WERI-Rb-1 (cell line): ENCODE data around the gene BCKDHB.

ENCODE experiments used
- DNase-seq: peaks from one replicate; pipeline ENCODE4 v3.0.0-alpha.2; 2020
- H3K27ac ChIP-seq: fragments of 250-450 bp; sonication (Bioruptor Pico); 2 replicates; pipeline ENCODE4 v1.5.1; 2020; ENCODE audit warnings: mild to moderate bottlenecking, moderate library complexity
- H3K27me3 ChIP-seq: fragments of 250-450 bp; sonication (Bioruptor Pico); 2 replicates; pipeline ENCODE4 v1.5.1; 2021; ENCODE audit warnings: mild to moderate bottlenecking, low read depth, moderate library complexity; ENCODE audit not compliant: insufficient read depth, severe bottlenecking
- H3K36me3 ChIP-seq: fragments of 250-450 bp; sonication (Bioruptor Pico); 2 replicates; pipeline ENCODE4 v1.5.1; 2020; ENCODE audit warnings: mild to moderate bottlenecking, moderate library complexity
- H3K4me3 ChIP-seq: 2 replicates; pipeline ENCODE4 v1.5.1; 2011; ENCODE audit warnings: low read depth, mild to moderate bottlenecking, control low read depth, low read length
- H3K9me3 ChIP-seq: fragments of 250-450 bp; sonication (Bioruptor Pico); 2 replicates; pipeline ENCODE4 v1.5.1; 2021; ENCODE audit warnings: mild to moderate bottlenecking, moderate library complexity; ENCODE audit not compliant: severe bottlenecking
- TF ChIP-seq, protein P1 (sequence below): IDR thresholded peaks from 2 replicates; pipeline ENCODE4 v1.5.1; 2011; ENCODE audit warnings: low read depth, mild to moderate bottlenecking, control low read depth, inconsistent platforms, low read length

Gene BCKDHB

DNA sequence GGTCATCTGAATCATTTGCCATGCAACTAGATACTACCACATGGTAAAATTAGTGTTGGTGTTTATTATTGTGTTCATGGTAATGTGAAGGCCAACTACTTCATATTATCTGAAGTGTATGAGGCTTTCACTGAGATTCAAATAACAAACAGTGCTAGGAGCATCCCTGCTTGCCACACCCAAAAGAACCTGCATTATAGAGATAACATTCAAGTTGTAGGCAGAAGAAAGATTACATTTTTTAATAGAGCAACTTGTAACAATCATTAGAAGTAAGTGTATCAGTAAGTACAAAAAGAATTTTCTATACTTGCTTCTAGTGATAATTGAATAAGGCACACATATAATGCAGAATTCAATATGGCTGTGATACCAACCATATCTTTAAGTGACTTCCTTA lies 49.8 kb downstream of the BCKDHB start:
- no peak for DNase-seq
- Histone ChIP-seq H3K27me3 (no peaks in the 10 kb centered on the region), H3K4me3 (no peak overlapping the region), H3K27ac (no peak overlapping the region), H3K9me3 (no peaks in the 10 kb centered on the region), H3K36me3 (no peaks in the 10 kb centered on the region)
- TF ChIP-seq, protein P1, sequence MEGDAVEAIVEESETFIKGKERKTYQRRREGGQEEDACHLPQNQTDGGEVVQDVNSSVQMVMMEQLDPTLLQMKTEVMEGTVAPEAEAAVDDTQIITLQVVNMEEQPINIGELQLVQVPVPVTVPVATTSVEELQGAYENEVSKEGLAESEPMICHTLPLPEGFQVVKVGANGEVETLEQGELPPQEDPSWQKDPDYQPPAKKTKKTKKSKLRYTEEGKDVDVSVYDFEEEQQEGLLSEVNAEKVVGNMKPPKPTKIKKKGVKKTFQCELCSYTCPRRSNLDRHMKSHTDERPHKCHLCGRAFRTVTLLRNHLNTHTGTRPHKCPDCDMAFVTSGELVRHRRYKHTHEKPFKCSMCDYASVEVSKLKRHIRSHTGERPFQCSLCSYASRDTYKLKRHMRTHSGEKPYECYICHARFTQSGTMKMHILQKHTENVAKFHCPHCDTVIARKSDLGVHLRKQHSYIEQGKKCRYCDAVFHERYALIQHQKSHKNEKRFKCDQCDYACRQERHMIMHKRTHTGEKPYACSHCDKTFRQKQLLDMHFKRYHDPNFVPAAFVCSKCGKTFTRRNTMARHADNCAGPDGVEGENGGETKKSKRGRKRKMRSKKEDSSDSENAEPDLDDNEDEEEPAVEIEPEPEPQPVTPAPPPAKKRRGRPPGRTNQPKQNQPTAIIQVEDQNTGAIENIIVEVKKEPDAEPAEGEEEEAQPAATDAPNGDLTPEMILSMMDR = no peak

DNA sequence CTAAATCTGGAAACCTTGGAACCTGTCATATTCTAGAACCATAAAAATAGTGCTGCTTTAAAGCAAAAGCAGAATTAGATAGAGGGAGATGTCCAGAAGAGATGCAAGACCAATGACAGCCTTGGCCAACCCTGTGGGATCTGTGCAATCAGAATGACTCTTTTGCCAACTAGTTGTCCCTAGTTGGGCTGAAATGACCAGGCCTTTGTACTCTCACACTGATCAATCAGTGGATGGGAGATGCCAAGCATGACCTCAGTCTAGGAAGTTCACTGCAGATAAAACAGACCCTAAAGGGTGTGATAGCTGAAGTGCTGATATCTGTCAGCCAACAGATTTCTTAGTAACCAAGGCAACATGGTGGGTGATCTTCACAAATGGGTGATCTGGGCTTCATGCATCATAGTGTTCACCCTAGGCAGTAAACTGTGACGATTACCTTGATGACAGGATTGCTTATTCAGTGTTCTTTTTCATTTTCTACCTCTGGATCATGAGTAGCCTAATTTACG lies 52.1 kb downstream of the BCKDHB start:
- H3K4me3 ChIP-seq = no peak overlapping the region
- no peak overlapping the region for H3K27ac ChIP-seq
- DNase-seq = no peak
- TF ChIP-seq, protein P1 = no peak
- no peaks in the 10 kb centered on the region for H3K9me3 ChIP-seq
- no peaks in the 10 kb centered on the region for H3K36me3 ChIP-seq
- no peaks in the 10 kb centered on the region for H3K27me3 ChIP-seq

DNA sequence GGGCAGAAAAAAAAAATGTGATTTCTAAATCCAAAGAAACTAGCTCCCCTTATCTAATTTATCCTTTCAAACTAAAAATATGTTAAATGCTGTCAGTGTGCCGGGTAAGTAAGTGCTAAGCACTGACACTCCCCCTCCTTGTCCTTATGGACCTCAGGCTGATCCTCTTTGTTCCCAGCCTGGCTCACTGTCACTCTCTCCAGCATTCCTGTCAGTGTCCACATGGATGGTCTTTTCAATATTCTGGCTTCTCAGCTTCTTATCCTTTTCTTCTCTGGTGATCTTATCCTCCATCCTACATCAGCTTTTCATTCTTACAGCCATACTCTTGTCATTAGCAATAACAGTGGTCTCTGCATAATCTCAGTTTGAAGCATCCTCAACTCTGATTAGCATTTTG lies 55.0 kb downstream of the BCKDHB start:
- H3K36me3 ChIP-seq = no peaks in the 10 kb centered on the region
- DNase-seq = peak; percentile 57
- TF ChIP-seq, protein P1 = no peak
- no peaks in the 10 kb centered on the region for H3K27me3 ChIP-seq
- no peaks in the 10 kb centered on the region for H3K9me3 ChIP-seq
- H3K27ac ChIP-seq = no peak overlapping the region
- H3K4me3 ChIP-seq = no peak overlapping the region

DNA sequence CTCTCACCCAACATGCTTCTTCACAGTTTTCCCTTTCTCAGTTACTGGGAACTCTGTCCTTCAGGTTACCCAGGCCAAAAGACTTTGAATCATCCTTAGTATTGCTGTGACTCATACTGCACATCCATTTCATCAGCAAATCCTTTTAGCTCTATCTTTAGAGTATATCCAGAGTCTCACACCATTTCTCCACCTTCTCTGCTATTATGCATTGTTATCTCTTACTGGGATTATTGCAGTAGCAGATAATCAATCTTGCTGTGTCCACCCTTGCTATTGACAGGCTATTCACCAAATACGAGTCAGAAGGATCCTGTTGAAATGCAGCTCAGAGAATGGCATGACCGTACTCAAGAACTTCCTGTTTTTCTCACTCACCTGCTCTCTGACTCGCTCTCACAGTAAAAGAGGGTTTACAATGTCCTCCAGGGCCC lies 57.3 kb downstream of the BCKDHB start:
- H3K27ac ChIP-seq = no peak overlapping the region
- no peak for DNase-seq

DNA sequence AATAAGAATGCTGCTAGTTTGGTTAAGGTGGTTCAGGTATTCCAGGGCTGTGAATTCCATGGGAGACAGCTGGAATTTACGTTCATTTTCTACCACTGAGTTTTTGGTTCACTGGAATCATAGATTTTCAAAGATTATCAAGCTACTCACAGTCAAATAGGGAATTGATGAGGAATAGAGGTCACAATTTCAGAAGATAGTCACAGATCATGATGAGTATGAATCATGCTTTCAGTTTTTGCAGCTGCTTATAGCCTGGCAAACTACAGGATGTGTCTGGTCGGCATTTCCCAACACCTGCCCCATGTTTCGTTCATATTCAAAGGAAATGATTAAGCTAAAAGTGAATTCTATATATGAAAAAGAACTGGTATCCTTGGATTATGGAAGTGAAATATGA lies 58.7 kb downstream of the BCKDHB start:
- TF ChIP-seq, protein P1 = no peak
- no peaks in the 10 kb centered on the region for H3K9me3 ChIP-seq
- no peak for DNase-seq
- no peak overlapping the region for H3K27ac ChIP-seq
- H3K36me3 ChIP-seq = no peaks in the 10 kb centered on the region
- H3K4me3 ChIP-seq = no peak overlapping the region
- H3K27me3 ChIP-seq = no peaks in the 10 kb centered on the region

More for the DNA sequence above, 57.3 kb downstream of the BCKDHB start:
- Histone ChIP-seq H3K9me3 (no peaks in the 10 kb centered on the region), H3K27me3 (no peaks in the 10 kb centered on the region), H3K36me3 (no peaks in the 10 kb centered on the region), H3K4me3 (no peak overlapping the region)
- TF ChIP-seq, protein P1 = no peak

DNA sequence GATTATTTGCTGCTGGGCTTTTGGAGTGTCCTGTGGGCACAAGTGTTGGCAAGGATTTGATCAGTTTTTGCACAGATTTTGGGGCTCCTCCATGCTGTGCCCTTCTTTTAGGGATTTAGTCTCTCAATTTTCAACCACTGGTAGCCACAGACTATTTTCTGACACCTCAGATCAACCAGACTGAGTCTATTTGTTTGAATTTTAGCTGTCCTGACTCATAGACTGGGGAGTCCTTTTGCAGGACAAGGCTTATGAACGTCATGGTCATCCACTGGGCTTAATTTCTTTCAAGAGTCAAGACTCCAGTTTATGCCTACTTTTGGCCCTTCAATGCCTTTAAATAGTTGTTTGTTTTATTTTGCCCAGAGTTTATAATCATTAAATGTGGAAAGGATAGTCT lies 59.3 kb downstream of the BCKDHB start:
- Histone ChIP-seq H3K27me3 (no peaks in the 10 kb centered on the region), H3K36me3 (no peaks in the 10 kb centered on the region), H3K27ac (no peak overlapping the region), H3K4me3 (no peak overlapping the region), H3K9me3 (no peaks in the 10 kb centered on the region)
- TF ChIP-seq, protein P1 = no peak
- no peak for DNase-seq
